ENCODE results near the gene ATP8B3. TPM values are rescaled to one million over a fixed set of nuclear protein-coding genes. Genes with fewer than 3 reads are reported as not detected.
A peak's percentile ranks its signal among the peaks of the same experiment; 100 is the strongest.

The ATP8B3 gene
- total RNA-seq, 1 donor from 2014 or later: 0.96 TPM

- peak; percentile 81 for TF ChIP-seq CTCF (IDR thresholded peaks at IDR 0.05; ENCODE audit: insufficient read depth, low read length, poor library complexity, severe bottlenecking)
- DNase-seq (ENCODE audit: low read depth): peak; percentile 83
These were observed 533 bp upstream of the ATP8B3 start for GRCh38 chr19:1812426-1813191.

GRCh38 chr19:1811472-1811894, 593 bp downstream of the ATP8B3 start:
- no peak for TF ChIP-seq CTCF (IDR thresholded peaks at IDR 0.05; ENCODE audit: insufficient read depth, low read length, poor library complexity, severe bottlenecking)
- peak overlapping the region; percentile 53 for H3K4me3 ChIP-seq (ENCODE audit: low read depth, low read length)
- DNase-seq (ENCODE audit: low read depth): peak; percentile 63
- H3K27me3 ChIP-seq (ENCODE audit: control insufficient read depth, insufficient read depth, low read length): peaks cover 3% of the 10 kb centered on the region
- H3K36me3 ChIP-seq (ENCODE audit: control insufficient read depth, insufficient read depth, low read length): no peaks in the 10 kb centered on the region

More at GRCh38 chr19:1812426-1813191, 533 bp upstream of the ATP8B3 start:
- no peaks in the 10 kb centered on the region for H3K27me3 ChIP-seq (ENCODE audit: control insufficient read depth, insufficient read depth, low read length)
- no peaks in the 10 kb centered on the region for H3K36me3 ChIP-seq (ENCODE audit: control insufficient read depth, insufficient read depth, low read length)
- H3K4me3 ChIP-seq (ENCODE audit: low read depth, low read length): peak overlapping the region; percentile 49

- Histone ChIP-seq H3K4me3 (ENCODE audit: low read depth, low read length) (no peak overlapping the region), H3K36me3 (ENCODE audit: control insufficient read depth, insufficient read depth, low read length) (no peaks in the 10 kb centered on the region), H3K27me3 (ENCODE audit: control insufficient read depth, insufficient read depth, low read length) (peaks cover 3% of the 10 kb centered on the region)
- no peak for TF ChIP-seq CTCF (IDR thresholded peaks at IDR 0.05; ENCODE audit: insufficient read depth, low read length, poor library complexity, severe bottlenecking)
- no peak for DNase-seq (ENCODE audit: low read depth)
These were observed 1.5 kb downstream of the ATP8B3 start for GRCh38 chr19:1810439-1811160.

GRCh38 chr19:1809678-1810077, 2.4 kb downstream of the ATP8B3 start:
- H3K4me3 ChIP-seq (ENCODE audit: low read depth, low read length): no peak overlapping the region
- DNase-seq (ENCODE audit: low read depth): no peak
- TF ChIP-seq CTCF (IDR thresholded peaks at IDR 0.05; ENCODE audit: insufficient read depth, low read length, poor library complexity, severe bottlenecking): no peak
- no peaks in the 10 kb centered on the region for H3K36me3 ChIP-seq (ENCODE audit: control insufficient read depth, insufficient read depth, low read length)
- peaks cover 3% of the 10 kb centered on the region for H3K27me3 ChIP-seq (ENCODE audit: control insufficient read depth, insufficient read depth, low read length)

GRCh38 chr19:1808395-1808731, 3.7 kb downstream of the ATP8B3 start:
- Histone ChIP-seq H3K36me3 (ENCODE audit: control insufficient read depth, insufficient read depth, low read length) (no peaks in the 10 kb centered on the region), H3K4me3 (ENCODE audit: low read depth, low read length) (no peak overlapping the region), H3K27me3 (ENCODE audit: control insufficient read depth, insufficient read depth, low read length) (peaks cover 3% of the 10 kb centered on the region)
- DNase-seq (ENCODE audit: low read depth): no peak
- TF ChIP-seq CTCF (IDR thresholded peaks at IDR 0.05; ENCODE audit: insufficient read depth, low read length, poor library complexity, severe bottlenecking): no peak

Data from kidney epithelial cell (primary cell).